ENCODE data around the gene RHAG.
"Not testable (repeated sequence)": the region's sequence is repeated elsewhere in the genome, so short reads cannot be mapped to it uniquely, and the experiment has no call there.

RHAG gene

DNA sequence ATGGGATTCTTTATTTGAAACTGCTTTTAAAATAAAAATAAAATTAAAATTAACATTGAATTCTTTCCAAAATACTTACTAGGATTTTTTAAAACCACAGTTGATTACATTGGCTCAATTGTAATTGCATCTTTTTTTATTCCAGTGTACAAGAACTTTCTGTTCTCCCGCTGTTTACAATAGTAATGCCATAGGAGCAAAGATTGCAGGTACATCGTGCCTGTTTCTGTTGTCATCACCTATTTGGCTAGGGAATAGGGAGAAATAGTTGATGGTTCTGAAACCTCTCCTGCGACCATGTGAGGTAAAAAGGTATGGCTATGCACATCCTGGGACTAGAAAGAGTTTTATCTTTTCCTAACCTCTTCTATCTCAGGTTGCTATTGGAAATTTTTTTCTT is 28.2 kb upstream of the RHAG start:
- no peak overlapping the region for H3K4me3 ChIP-seq (ENCODE audit: low read length)
- TF ChIP-seq, protein P1, sequence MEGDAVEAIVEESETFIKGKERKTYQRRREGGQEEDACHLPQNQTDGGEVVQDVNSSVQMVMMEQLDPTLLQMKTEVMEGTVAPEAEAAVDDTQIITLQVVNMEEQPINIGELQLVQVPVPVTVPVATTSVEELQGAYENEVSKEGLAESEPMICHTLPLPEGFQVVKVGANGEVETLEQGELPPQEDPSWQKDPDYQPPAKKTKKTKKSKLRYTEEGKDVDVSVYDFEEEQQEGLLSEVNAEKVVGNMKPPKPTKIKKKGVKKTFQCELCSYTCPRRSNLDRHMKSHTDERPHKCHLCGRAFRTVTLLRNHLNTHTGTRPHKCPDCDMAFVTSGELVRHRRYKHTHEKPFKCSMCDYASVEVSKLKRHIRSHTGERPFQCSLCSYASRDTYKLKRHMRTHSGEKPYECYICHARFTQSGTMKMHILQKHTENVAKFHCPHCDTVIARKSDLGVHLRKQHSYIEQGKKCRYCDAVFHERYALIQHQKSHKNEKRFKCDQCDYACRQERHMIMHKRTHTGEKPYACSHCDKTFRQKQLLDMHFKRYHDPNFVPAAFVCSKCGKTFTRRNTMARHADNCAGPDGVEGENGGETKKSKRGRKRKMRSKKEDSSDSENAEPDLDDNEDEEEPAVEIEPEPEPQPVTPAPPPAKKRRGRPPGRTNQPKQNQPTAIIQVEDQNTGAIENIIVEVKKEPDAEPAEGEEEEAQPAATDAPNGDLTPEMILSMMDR (IDR thresholded peaks at IDR 0.05; ENCODE audit: insufficient read depth, low read depth, low read length, missing control alignments) = no peak
- no peak for DNase-seq (ENCODE audit: low read depth)

DNA sequence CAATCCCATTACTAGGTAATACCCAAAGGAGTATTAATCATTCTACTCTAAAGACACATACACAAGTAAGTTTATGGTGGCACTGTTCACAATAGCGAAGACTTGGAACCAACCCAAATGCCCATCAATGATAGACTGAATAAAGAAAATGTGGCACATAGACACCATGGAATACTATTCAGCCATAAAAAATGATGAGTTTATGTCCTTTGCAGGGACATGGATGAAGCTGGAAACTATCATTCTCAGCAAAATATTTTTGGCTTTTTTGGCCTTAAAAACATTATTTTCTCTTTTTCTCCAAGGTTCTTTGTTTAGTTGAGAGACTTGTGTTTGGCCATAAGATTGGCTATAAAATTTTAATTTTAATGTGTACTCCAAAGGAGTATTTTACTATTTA is 27.4 kb upstream of the RHAG start:
- not testable (repeated sequence) for H3K4me3 ChIP-seq (ENCODE audit: low read length); DNase-seq (ENCODE audit: low read depth)

DNA sequence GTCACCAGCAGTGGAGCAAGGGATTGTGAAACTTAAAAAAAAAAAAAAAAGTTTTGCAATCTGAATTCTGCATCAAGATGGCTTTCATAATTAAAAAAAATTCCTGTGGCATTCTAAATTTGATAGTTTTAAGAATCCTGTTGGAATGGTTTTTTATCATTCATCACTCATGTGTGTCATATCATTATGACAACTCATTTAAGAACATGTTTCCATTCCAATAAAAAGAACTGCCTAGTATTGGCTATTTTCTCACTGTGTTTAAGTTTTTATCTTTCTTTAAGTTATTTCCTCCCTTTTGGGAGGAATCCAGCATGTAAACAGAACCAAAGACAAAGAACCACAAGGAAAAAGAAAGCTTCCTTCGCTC is 26.2 kb upstream of the RHAG start:
- DNase-seq (ENCODE audit: low read depth) = no peak
- TF ChIP-seq, protein P1 (IDR thresholded peaks at IDR 0.05; ENCODE audit: insufficient read depth, low read depth, low read length, missing control alignments) = no peak
- no peak overlapping the region for H3K4me3 ChIP-seq (ENCODE audit: low read length)

DNA sequence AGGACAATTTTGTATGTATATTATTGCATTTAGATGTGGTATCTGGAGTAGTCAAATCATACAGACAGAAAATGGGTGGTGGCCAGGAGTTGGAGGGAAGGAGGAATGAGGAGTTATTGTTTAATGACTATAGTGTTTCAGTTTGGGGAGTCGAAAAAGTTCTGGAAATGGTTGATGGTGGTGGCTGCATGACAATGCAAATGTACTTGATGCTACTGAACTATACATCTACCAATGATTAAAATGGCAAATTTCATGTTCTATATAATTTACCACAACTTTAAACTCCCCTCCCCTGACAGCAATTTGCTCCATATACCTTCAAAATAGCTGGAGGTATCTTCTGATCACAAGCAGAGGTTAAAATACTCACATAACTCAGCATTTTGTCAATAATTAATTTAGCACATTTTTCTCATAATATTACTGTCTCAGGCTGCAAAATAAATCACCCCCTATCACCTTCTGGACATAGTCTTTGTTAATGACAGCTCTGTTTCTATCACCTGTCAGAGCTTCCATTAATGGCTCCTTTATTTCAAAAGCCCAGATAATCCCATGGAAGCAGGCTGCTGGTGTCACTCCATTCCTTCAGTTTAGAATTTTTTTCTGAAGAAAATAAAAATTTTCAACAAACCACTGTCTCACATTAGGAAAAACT is 25.7 kb upstream of the RHAG start:
- DNase-seq (ENCODE audit: low read depth) = no peak
- no peak overlapping the region for H3K4me3 ChIP-seq (ENCODE audit: low read length)
- TF ChIP-seq, protein P1 (IDR thresholded peaks at IDR 0.05; ENCODE audit: insufficient read depth, low read depth, low read length, missing control alignments) = no peak

DNA sequence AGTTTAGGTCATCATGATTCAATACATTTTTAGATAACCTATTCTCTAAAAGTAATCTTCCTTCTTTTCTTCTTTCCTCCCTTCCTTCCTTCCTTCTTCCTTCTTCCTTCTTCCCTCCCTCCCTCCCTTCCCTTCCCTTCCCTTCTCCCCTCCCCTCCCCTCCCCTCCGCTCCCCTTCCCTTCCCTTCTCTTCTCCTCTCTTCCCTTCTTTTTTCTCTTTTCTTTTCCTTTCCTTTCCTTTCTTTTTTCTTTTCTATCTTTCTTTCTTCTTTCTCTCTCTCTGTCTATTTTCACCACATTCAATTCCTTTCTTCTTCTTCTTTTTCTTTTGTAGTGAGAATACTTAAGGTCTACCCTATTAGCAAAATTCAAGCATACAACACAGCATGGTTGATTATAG is 17.3 kb upstream of the RHAG start:
- H3K4me3 ChIP-seq (ENCODE audit: low read length) = no peak overlapping the region
- TF ChIP-seq, protein P1 (IDR thresholded peaks at IDR 0.05; ENCODE audit: insufficient read depth, low read depth, low read length, missing control alignments) = no peak
- DNase-seq (ENCODE audit: low read depth) = no peak

DNA sequence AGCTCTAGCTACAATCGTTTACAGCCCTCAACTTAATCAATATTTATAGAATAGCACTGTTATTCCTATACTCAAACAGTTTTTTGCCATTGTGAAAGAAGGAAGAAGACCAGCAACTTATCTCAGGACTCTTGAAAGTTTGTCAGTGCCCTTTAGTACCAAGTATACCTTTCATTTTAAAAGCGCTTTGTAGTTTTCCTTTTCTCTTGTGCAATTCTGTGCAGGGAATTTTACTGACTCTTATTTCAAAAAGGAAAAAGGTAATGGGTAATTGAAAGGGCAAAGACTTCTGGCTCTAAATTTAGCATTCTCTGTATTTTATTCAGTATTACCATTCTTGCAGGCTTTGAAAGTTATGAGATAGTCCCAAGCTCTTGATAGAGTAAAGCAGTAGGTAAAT is 16.8 kb upstream of the RHAG start:
- TF ChIP-seq, protein P1 (IDR thresholded peaks at IDR 0.05; ENCODE audit: insufficient read depth, low read depth, low read length, missing control alignments) = no peak
- DNase-seq (ENCODE audit: low read depth) = no peak
- H3K4me3 ChIP-seq (ENCODE audit: low read length) = no peak overlapping the region

DNA sequence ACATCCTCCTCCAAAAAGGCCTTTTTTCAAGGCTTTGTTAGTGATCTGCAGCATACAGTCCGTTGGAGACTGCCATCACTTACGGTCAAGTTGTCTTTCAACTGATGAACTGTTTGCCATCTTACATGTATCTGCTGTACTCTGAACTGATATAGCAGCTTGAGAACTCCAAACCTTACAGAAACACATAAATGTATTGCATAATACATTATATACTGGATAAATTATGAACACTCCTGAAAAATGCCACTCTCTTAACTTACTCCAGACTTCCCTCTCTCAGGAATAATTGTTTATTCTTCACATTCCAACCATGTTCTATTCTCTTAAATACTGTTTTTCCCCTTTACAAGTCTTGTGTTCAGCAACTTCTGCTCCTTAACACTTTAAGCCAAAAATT is 14.6 kb upstream of the RHAG start:
- TF ChIP-seq, protein P1 (IDR thresholded peaks at IDR 0.05; ENCODE audit: insufficient read depth, low read depth, low read length, missing control alignments) = no peak
- no peak overlapping the region for H3K4me3 ChIP-seq (ENCODE audit: low read length)
- DNase-seq (ENCODE audit: low read depth) = no peak

Data from epithelial cell of esophagus (primary cell).